Keratinocyte (primary cell): ENCODE data around the gene SOX18.

ENCODE experiments used
- EZH2 ChIP-seq: IDR thresholded peaks from one replicate; pipeline ENCODE4 v1.6.1; 2012; ENCODE audit warnings: inconsistent platforms, mild to moderate bottlenecking, low read length, moderate library complexity
- TF ChIP-seq, protein P1 (sequence below), 3 experiments: IDR thresholded peaks in 1 of 3; conservative IDR thresholded peaks in 1 of 3; optimal IDR thresholded peaks in 1 of 3; 2 replicates in 2 of 3; 3 replicates in 1 of 3; pipeline versions ENCODE3 to v1.5.1; 2011; ENCODE audit warnings: low read length in 3 of 3, mild to moderate bottlenecking in 3 of 3, moderate library complexity in 2 of 3, control low read depth in 1 of 3, inconsistent platforms in 1 of 3; ENCODE audit not compliant: insufficient read depth in 2 of 3; ENCODE audit errors: extremely low read depth in 1 of 3

DNA sequence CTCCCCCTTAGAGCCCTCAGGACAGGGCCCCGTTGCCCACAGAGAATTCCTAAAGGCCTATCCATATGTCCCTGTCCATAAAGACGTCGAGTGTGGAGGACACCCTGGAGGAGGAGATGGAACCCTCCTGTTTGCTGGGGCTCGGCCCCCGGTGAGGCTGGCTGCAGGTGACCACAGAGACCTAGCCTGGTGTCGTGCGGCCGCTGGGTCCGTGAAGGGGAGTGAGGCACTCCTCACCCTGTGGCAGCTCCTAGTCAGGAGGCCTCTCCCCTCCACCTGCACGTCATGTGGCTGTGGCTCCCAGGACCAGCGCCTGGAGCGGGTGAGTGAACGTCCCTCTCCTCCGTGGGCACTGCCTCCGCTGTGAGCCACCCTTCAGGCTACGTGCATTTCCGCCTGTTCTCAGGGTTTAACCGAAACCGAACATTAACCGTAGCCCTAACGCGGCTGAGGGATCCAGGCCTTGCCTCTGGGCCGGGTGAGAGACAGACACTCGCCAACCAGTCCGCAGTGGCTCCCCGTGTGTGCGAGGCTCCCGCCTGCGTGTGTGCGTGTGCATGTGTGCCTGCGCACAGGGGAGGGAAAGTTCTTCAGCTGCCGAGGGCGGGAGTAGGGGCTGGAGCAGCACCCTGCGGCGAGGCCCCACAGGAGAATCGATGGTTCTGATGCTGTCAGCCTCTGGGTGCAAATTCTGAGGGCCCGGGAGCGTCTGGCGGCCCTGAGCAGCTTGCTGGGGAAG lies 7.6 kb upstream of the SOX18 start:
- TF ChIP-seq, protein P1, sequence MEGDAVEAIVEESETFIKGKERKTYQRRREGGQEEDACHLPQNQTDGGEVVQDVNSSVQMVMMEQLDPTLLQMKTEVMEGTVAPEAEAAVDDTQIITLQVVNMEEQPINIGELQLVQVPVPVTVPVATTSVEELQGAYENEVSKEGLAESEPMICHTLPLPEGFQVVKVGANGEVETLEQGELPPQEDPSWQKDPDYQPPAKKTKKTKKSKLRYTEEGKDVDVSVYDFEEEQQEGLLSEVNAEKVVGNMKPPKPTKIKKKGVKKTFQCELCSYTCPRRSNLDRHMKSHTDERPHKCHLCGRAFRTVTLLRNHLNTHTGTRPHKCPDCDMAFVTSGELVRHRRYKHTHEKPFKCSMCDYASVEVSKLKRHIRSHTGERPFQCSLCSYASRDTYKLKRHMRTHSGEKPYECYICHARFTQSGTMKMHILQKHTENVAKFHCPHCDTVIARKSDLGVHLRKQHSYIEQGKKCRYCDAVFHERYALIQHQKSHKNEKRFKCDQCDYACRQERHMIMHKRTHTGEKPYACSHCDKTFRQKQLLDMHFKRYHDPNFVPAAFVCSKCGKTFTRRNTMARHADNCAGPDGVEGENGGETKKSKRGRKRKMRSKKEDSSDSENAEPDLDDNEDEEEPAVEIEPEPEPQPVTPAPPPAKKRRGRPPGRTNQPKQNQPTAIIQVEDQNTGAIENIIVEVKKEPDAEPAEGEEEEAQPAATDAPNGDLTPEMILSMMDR (optimal IDR thresholded peaks at IDR 0.05 in 1 of 3, IDR thresholded peaks at IDR 0.05 in 1 of 3, conservative IDR thresholded peaks at IDR 0.05 in 1 of 3; ENCODE audit: extremely low read depth in 1 of 3, insufficient read depth in 2 of 3, low read length in 3 of 3): no peak
- no peak for TF ChIP-seq EZH2
